22Rv1 (cell line): ENCODE measurements around the gene KCNJ14.

Experiments used
- CTCF ChIP-seq: fragments of 450-650 bp; IDR thresholded peaks from 2 replicates; pipeline ENCODE4 v1.5.1; 2017; ENCODE audit warnings: mild to moderate bottlenecking
- ZFX ChIP-seq: fragments of 450-650 bp; IDR thresholded peaks from 2 replicates; pipeline ENCODE4 v1.6.1; 2017; ENCODE audit warnings: antibody characterized with exemption, borderline replicate concordance

- TF ChIP-seq CTCF (no peak), ZFX (no peak)
Measured at GRCh38 chr19:48507911-48508439, 52.6 kb downstream of the KCNJ14 start.
